ENCODE data around the gene NBPF11. TPM values are rescaled to one million over a fixed set of nuclear protein-coding genes. Genes with fewer than 3 reads are reported as not detected.
"Not testable (repeated sequence)": the region's sequence is repeated elsewhere in the genome, so short reads cannot be mapped to it uniquely, and the experiment has no call there.

Gene NBPF11
- total RNA-seq (2021; fragmentation: NEBNext Ultra II Directional; extraction: Animal tissue kit (Norgen Biotek cat#: 25700)) (7.3 and 8.7 TPM in 2 replicates), polyA plus RNA-seq (2011; rRNA removed) (6.7 and 9.2 TPM in 2 replicates), polyA minus RNA-seq (2011; rRNA and poly(A)+ RNA removed) (6.8 and 9.4 TPM in 2 replicates)
- polyA plus RNA-seq (2011; cell fraction: cytosol; rRNA removed), result 8.0 TPM
- polyA plus RNA-seq (2011; cell fraction: nucleus; rRNA removed), result 24.7 TPM
- 6.8 to 9.9 TPM (median 9.1 TPM) in 4 replicates for polyA plus RNA-seq (2012, experiment 1 of 2)
- 0.54 TPM for polyA plus RNA-seq (2012, experiment 2 of 2)
- polyA plus RNA-seq (2013, experiment 1 of 2), result 8.2 TPM
- 7.3 TPM for polyA plus RNA-seq (2013, experiment 2 of 2)
- 3.9 TPM for polyA minus RNA-seq (2011; cell fraction: cytosol; rRNA and poly(A)+ RNA removed)
- polyA minus RNA-seq (2011; cell fraction: nucleus; rRNA and poly(A)+ RNA removed), result 12.8 TPM
- long read RNA-seq, experiment 1, partial matches to known transcripts, result 2 of 3 reads
- long read RNA-seq, experiment 1, other reads (novel, unspliced or antisense), result 1 of 3 reads
- long read RNA-seq, experiment 2, partial matches to known transcripts, result 0 of 1 reads
- long read RNA-seq, experiment 2, other reads (novel, unspliced or antisense), result 1 of 1 reads

GRCh38 chr1:148151911-148152656, at the start of gene NBPF11:
NBPF11 (minus strand) TSS chr1:148152281; CDS start chr1:148127003, 25,278 bp downstream.
- H3K79me1 ChIP-seq (ENCODE audit: low read depth, low read length); H4K8ac ChIP-seq (ENCODE audit: extremely low read depth, insufficient read depth, low read length); H2AK5ac ChIP-seq (ENCODE audit: low read depth, low read length); H3K36me3 ChIP-seq (ENCODE audit: control insufficient read depth in 2 of 4, insufficient read depth in 4 of 4, low read length in 3 of 4); H3K9me3 ChIP-seq (ENCODE audit: insufficient read depth in 2 of 2, low read depth in 1 of 2, low read length in 1 of 2); H2BK20ac ChIP-seq (ENCODE audit: low read length); H2BK5ac ChIP-seq (ENCODE audit: low read depth, low read length); H2AFZ ChIP-seq (ENCODE audit: low read length); H3K56ac ChIP-seq (replicated peaks; ENCODE audit: insufficient read length, low read depth, low read length); H3K18ac ChIP-seq (ENCODE audit: extremely low read depth, low read length); H4K91ac ChIP-seq (replicated peaks; ENCODE audit: insufficient read length, low read length); FAIRE-seq; H3K23me2 ChIP-seq (ENCODE audit: low read depth, low read length); H2BK120ac ChIP-seq (replicated peaks; ENCODE audit: low read depth, low read length); H2BK15ac ChIP-seq (ENCODE audit: low read length); H4K20me1 ChIP-seq (replicated peaks in 1 of 2; ENCODE audit: control insufficient read depth in 1 of 2, insufficient read depth in 2 of 2, low read length in 2 of 2); CTCF ChIA-PET (ENCODE audit: partially characterized antibody); H2BK12ac ChIP-seq (ENCODE audit: low read depth, low read length); H3K14ac ChIP-seq (ENCODE audit: insufficient read length); H3K4me1 ChIP-seq (replicated peaks in 1 of 4; ENCODE audit: control insufficient read depth in 3 of 4, insufficient read depth in 4 of 4, low read length in 3 of 4); H3K27ac ChIP-seq (ENCODE audit: low read depth, low read length); H3K27me3 ChIP-seq (replicated peaks in 1 of 4; ENCODE audit: control insufficient read depth in 3 of 4, extremely low read depth in 1 of 4, insufficient read depth in 3 of 4, low read length in 3 of 4); H3K79me2 ChIP-seq (ENCODE audit: control insufficient read depth in 1 of 2, insufficient read depth in 2 of 2, low read length in 2 of 2); H3K23ac ChIP-seq (ENCODE audit: insufficient read length); H3K4ac ChIP-seq (replicated peaks; ENCODE audit: insufficient read length, low read depth, low read length): not testable (repeated sequence)
- peak; percentile 44 to 86 for DNase-seq (ENCODE audit: low read depth in 1 of 2, low spot score in 2 of 2)
- H3K9ac ChIP-seq (replicated peaks in 1 of 4; ENCODE audit: extremely low read depth in 1 of 4, low read depth in 3 of 4, low read length in 3 of 4), result peak within 1 kb of the TSS; percentile 34 to 69 (median 57); a peak in 5 of 7 replicates
- WGBS, 2 experiments (ENCODE audit: extremely low coverage in 1 of 2, insufficient coverage in 1 of 2, insufficient read length in 1 of 2, insufficient replicate concordance in 2 of 2, low coverage in 1 of 2, low lambda C conversion rate in 2 of 2, missing lambda C conversion rate in 1 of 2), result 1% methylated on average over 39 of the region's 45 CpGs; no CpG with 5 or more reads in 1 of the 2 experiments
- H3K4me2 ChIP-seq (ENCODE audit: insufficient read depth in 1 of 2, low read depth in 2 of 2, low read length in 2 of 2), result peak within 1 kb of the TSS; percentile 71 to 77
- POLR2A ChIA-PET (ENCODE audit: partially characterized antibody), result interaction anchor here (0.8 kb wide), 1 partner anchor 111 kb away, joined by 4 read pairs; no protein-coding TSS in a partner anchor
- TF ChIP-seq POLR2AphosphoS5 (IDR thresholded peaks at IDR 0.05; ENCODE audit: low read depth, low read length) (0 out of 2 replicates have a peak, but pooled peaks have one; percentile 19), ASH2L (IDR thresholded peaks at IDR 0.05; ENCODE audit: low read length) (peak; percentile 45), NRF1 (IDR thresholded peaks at IDR 0.05; ENCODE audit: low read depth, low read length) (peak; percentile 17; the same call in 1 of the 2 replicates), FOSL1 (IDR thresholded peaks at IDR 0.05; ENCODE audit: insufficient read depth, low read depth, low read length) (0 out of 2 replicates have a peak, but pooled peaks have one; percentile 47), POLR2A (IDR thresholded peaks at IDR 0.05; ENCODE audit: control extremely low read depth in 1 of 2, low read depth in 2 of 2, low read length in 2 of 2) (peak in 1 of 2 experiments; percentile 41; a peak in 2 of 3 replicates), PHF8 (conservative IDR thresholded peaks at IDR 0.05; ENCODE audit: low read depth, low read length) (peak; percentile 65), CHD2 (IDR thresholded peaks at IDR 0.05; ENCODE audit: low read length) (peak; percentile 25; the same call in 1 of the 2 replicates), TBP (IDR thresholded peaks at IDR 0.05; ENCODE audit: low read depth, low read length) (peak; percentile 44; the same call in 1 of the 2 replicates), RBBP5 (IDR thresholded peaks at IDR 0.05; ENCODE audit: borderline replicate concordance, low read depth, low read length) (0 out of 2 replicates have a peak, but pooled peaks have one; percentile 48), YY1 (IDR thresholded peaks at IDR 0.05; ENCODE audit: low read depth, low read length) (peak; percentile 58; the same call in 1 of the 2 replicates), TAF1 (IDR thresholded peaks at IDR 0.05; ENCODE audit: low read depth, low read length) (peak; percentile 57; the same call in 1 of the 2 replicates)
- peak within 1 kb of the TSS; percentile 48 to 78 (median 52) for H3K4me3 ChIP-seq (ENCODE audit: extremely low read depth in 1 of 4, insufficient read depth in 2 of 4, low read depth in 3 of 4, low read length in 4 of 4)
- H4K5ac ChIP-seq (ENCODE audit: insufficient read length, low read depth, low read length), result peak within 1 kb of the TSS; percentile 52

Measured in H1 (cell line).